ENCODE results near the gene BCL6.

GRCh38 chr3:187718802-187719201, 26.5 kb downstream of the BCL6 start:
- TF ChIP-seq CTCF (conservative IDR thresholded peaks at IDR 0.05) = no peak
- no peak for TF ChIP-seq ZFX (IDR thresholded peaks at IDR 0.05)
